Measurements from ENCODE around the gene WDR36.

WDR36 gene

DNA sequence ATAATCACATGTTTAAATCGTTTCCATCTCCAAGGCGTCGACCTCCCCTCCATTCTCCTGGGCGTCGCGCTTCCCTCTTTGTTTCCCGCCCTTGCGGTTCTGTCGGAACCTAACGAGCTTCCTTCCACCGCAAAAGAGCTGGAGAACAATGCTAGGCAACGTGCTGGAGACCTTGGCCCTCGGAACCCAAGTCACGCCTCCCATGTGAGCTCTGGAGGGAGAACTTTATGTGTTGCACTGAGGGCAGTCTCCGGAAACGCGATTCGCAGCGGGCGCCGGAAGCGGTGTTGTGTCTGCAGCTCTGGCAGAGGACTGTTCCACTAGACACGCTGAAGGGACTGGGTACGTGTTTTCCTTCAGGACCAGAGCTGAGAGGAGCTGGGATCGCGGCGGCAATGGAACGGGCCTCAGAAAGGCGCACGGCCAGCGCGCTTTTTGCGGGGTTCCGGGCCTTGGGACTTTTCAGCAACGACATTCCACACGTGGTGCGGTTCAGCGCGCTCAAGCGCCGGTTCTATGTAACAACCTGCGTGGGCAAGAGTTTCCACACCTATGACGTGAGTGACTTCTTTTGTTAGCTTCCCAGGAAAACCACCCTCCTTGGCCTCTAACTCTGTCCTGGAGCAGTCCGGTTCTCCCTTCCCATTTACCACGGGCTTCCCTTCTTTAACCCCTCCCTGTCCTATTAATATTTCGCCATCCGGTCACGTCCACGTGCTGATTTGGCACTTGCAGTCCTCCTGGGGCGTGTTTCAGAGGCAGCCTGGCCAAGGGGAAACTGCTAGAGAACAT is at the start of gene WDR36:
WDR36 (plus strand) TSS at position 287 of the 792 bp plus-strand sequence; CDS start at position 396, 109 bp downstream.
- H3K36me3 ChIP-seq (ENCODE audit: insufficient read depth, low read depth, low read length) = peaks cover 25% of the 10 kb centered on the region
- peaks cover 11% of the 10 kb centered on the region; the same call in 1 of the 2 replicates for H3K9me3 ChIP-seq (ENCODE audit: insufficient read depth, low read depth, low read length)
- peaks cover 8% of the 10 kb centered on the region for H3K4me1 ChIP-seq (ENCODE audit: insufficient read depth, low read length)
- H3K27ac ChIP-seq (ENCODE audit: low read length) = peak within 1 kb of the TSS; percentile 60
- peak within 1 kb of the TSS; percentile 90 for H3K9ac ChIP-seq (ENCODE audit: low read depth, low read length)
- H3K4me3 ChIP-seq (ENCODE audit: low read length) = peak within 1 kb of the TSS; percentile 92
- peaks cover 11% of the 10 kb centered on the region; the same call in 1 of the 2 replicates for H3K27me3 ChIP-seq (ENCODE audit: insufficient read depth, low read length)

DNA sequence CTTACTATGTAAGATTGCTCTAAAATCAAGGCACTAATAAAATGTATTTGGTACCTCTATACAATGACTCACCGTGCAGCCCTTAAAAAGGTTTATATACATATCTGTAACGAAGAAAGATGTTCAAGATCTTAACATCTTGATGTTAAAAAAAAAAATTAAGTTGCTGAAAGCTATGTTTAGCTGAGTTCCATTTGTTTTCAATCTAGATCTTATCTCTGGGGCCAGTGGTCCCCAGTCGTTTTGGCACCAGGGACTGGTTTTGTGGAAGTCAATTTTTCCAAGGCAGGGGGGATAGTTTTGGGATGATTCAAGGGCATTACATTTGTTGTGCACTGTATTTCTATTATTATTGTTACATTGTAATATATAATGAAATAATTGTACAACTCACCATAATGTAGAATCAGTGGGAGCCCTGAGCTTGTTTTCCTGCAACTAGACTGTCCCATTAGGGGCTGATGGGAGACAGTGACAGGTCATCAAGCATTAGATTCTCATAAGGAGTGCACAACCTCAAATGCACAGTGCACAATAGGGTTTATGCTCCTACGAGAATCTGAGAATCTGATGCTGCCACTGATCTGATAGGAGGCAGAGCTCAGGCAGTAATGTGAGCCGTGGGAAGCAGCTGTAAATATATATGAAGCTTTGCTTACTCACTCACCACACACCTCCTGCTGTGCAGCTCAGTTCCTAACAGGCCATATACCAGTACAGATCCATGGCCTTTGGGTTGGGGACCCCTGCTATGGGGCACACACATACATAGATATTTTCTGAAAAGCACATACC is 48.2 kb upstream of the WDR36 start:
- H3K36me3 ChIP-seq (ENCODE audit: insufficient read depth, low read depth, low read length) = no peaks in the 10 kb centered on the region
- no peak overlapping the region for H3K4me3 ChIP-seq (ENCODE audit: low read length)
- H3K9me3 ChIP-seq (ENCODE audit: insufficient read depth, low read depth, low read length) = no peaks in the 10 kb centered on the region
- no peaks in the 10 kb centered on the region; the same call in 1 of the 2 replicates for H3K4me1 ChIP-seq (ENCODE audit: insufficient read depth, low read length)
- H3K27ac ChIP-seq (ENCODE audit: low read length) = no peak overlapping the region
- no peak overlapping the region for H3K9ac ChIP-seq (ENCODE audit: low read depth, low read length)
- H3K27me3 ChIP-seq (ENCODE audit: insufficient read depth, low read length) = no peaks in the 10 kb centered on the region

DNA sequence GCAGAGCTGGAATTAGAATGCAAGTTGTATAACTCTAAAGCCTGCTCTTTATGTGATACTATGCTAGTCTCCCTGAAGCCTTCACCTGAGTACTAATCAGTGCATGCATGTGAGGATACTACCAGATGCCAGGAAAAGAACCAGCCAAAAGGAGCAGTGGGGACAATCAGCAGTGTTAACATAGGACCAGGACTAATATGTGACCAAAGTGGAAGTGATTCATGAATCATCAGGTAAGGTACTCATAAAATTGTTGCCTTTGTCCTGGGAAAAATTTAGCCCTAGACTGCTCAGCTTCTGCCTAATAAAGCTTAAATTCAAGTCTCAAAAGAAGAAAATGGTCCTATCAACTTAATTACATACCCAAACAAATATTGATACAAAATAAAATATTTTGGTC is 34.1 kb upstream of the WDR36 start:
- Histone ChIP-seq H3K27ac (ENCODE audit: low read length) (no peak overlapping the region), H3K4me1 (ENCODE audit: insufficient read depth, low read length) (no peaks in the 10 kb centered on the region), H3K4me3 (ENCODE audit: low read length) (no peak overlapping the region), H3K27me3 (ENCODE audit: insufficient read depth, low read length) (no peaks in the 10 kb centered on the region), H3K9ac (ENCODE audit: low read depth, low read length) (no peak overlapping the region), H3K9me3 (ENCODE audit: insufficient read depth, low read depth, low read length) (no peaks in the 10 kb centered on the region), H3K36me3 (ENCODE audit: insufficient read depth, low read depth, low read length) (no peaks in the 10 kb centered on the region)

DNA sequence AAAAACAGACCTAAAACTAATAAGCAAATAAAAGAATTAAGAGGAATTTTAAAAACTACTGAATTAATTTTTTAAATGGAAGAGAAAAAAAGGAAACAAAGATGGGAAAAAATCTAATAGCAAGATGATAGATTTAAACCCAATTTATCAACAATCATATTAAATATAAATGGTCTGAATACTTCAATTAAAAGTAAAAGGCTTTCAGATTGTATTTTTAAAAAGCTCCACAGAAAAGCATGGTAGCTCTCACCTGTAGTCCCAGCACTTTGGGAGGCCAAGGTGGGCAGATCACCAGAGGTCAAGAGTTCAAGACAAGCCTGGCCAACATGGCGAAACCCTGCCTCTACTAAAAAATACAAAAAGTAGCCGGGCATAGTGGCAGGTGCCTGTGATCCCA is 32.0 kb upstream of the WDR36 start:
- no peak overlapping the region for H3K9ac ChIP-seq (ENCODE audit: low read depth, low read length)
- no peaks in the 10 kb centered on the region for H3K36me3 ChIP-seq (ENCODE audit: insufficient read depth, low read depth, low read length)
- H3K27me3 ChIP-seq (ENCODE audit: insufficient read depth, low read length) = no peaks in the 10 kb centered on the region
- H3K4me3 ChIP-seq (ENCODE audit: low read length) = no peak overlapping the region
- H3K4me1 ChIP-seq (ENCODE audit: insufficient read depth, low read length) = no peaks in the 10 kb centered on the region
- H3K9me3 ChIP-seq (ENCODE audit: insufficient read depth, low read depth, low read length) = no peaks in the 10 kb centered on the region
- no peak overlapping the region for H3K27ac ChIP-seq (ENCODE audit: low read length)

DNA sequence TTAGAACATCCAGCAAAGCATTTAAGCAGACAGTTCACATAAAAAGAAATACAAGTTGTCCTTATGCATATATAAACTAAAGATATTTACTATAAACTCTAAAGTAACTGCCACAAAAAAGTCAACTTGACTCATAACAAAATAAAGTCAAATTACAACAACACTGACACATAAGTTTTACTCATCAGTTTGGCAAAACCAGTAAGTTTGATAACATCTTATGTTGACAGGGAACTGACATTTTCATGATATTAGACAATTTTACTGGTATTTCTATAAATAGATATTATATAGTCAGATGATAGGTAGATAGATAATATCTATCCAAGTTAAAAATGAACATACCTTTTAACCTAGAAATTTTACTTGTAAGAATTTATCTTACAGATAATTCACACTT is 30.5 kb upstream of the WDR36 start:
- H3K9me3 ChIP-seq (ENCODE audit: insufficient read depth, low read depth, low read length) = no peaks in the 10 kb centered on the region
- no peak overlapping the region for H3K4me3 ChIP-seq (ENCODE audit: low read length)
- no peak overlapping the region for H3K27ac ChIP-seq (ENCODE audit: low read length)
- H3K9ac ChIP-seq (ENCODE audit: low read depth, low read length) = no peak overlapping the region
- no peaks in the 10 kb centered on the region for H3K27me3 ChIP-seq (ENCODE audit: insufficient read depth, low read length)
- no peaks in the 10 kb centered on the region for H3K4me1 ChIP-seq (ENCODE audit: insufficient read depth, low read length)
- no peaks in the 10 kb centered on the region for H3K36me3 ChIP-seq (ENCODE audit: insufficient read depth, low read depth, low read length)

DNA sequence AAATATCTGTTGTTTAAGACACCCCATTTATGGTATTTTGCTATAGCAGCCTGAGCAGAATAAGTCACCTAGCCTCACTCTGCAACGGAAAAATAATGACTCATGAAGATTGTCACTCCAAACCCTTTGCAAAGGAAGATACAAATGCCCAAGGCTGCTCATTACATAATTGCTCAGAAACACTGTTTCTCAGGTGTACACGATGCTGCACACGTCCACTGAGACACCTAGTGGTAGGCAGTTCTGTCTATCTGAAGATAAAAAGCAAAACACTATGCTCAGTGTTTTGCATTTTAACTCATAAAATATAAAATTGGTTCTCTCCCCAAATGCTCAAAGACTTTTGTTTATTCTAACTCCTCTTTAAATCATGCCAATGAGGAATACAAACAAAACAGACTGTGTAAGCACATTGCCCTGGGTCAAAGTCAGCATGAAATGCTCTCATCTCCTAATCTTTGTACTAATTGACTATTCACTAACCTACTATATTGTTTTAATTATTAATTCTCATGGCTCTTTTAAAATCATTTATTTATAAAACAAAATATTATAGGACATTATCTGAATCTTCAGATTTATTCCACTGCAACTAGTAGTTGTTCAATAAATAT is 28.3 kb upstream of the WDR36 start:
- H3K4me3 ChIP-seq (ENCODE audit: low read length) = no peak overlapping the region
- peaks cover 16% of the 10 kb centered on the region for H3K27me3 ChIP-seq (ENCODE audit: insufficient read depth, low read length)
- H3K36me3 ChIP-seq (ENCODE audit: insufficient read depth, low read depth, low read length) = no peaks in the 10 kb centered on the region
- H3K9me3 ChIP-seq (ENCODE audit: insufficient read depth, low read depth, low read length) = no peaks in the 10 kb centered on the region
- H3K27ac ChIP-seq (ENCODE audit: low read length) = no peak overlapping the region
- H3K4me1 ChIP-seq (ENCODE audit: insufficient read depth, low read length) = no peaks in the 10 kb centered on the region
- H3K9ac ChIP-seq (ENCODE audit: low read depth, low read length) = no peak overlapping the region

DNA sequence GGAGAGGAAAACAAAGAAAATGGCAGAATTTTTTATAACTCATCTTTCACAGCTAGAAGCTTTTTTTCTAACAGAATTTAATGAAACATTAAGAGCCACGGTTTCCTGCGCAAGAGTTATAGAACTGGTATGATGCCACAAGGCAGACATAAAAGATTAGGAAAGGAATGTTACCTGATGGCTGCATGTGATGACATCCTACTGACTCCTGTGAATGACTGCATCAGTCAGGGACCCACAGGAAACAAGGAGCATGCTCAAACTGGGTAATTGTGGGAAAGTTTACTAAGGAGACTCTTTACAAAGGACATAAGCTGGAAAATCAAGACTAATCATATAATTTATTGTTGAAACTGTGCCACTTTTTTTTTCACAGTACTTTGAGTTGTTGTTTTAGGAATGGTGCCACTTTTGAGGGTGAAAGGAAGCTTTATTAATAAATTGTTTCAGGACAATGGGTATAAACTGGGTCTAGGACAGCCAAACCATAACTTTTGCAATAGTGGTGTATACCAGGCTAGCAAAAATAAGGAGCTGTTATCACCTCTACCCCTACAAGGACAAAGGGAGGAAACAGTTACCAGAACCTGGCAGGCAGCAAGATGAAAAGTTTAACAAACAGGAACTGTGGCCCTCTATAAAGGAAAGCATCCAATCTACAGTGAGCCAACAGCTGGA is 25.7 kb upstream of the WDR36 start:
- Histone ChIP-seq H3K9ac (ENCODE audit: low read depth, low read length) (no peak overlapping the region), H3K27me3 (ENCODE audit: insufficient read depth, low read length) (peaks cover 42% of the 10 kb centered on the region), H3K36me3 (ENCODE audit: insufficient read depth, low read depth, low read length) (no peaks in the 10 kb centered on the region), H3K4me3 (ENCODE audit: low read length) (no peak overlapping the region), H3K4me1 (ENCODE audit: insufficient read depth, low read length) (0 out of 2 replicates have a peak, but pooled peaks cover 6% of the 10 kb centered on the region), H3K27ac (ENCODE audit: low read length) (no peak overlapping the region), H3K9me3 (ENCODE audit: insufficient read depth, low read depth, low read length) (no peaks in the 10 kb centered on the region)

DNA sequence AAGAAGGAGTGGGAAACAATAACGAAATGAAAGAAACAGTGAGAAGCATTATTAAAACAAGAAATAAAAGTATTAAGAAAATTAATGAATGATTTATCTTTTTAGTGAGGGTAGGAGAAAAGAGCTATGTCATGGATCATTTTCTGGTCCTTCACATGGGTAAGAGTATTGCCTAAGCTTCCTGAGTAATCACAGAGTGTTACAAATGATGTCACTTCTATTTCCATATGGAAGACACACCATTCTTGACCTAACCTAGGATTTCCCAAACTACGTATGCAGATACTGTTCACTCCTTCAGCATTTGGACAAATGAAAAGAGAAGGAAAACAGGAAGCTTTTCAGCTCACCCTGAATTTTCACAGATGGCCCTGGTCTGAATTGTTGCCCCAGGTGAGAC is 23.9 kb upstream of the WDR36 start:
- Histone ChIP-seq H3K27ac (ENCODE audit: low read length) (no peak overlapping the region), H3K4me3 (ENCODE audit: low read length) (no peak overlapping the region), H3K9me3 (ENCODE audit: insufficient read depth, low read depth, low read length) (no peaks in the 10 kb centered on the region), H3K9ac (ENCODE audit: low read depth, low read length) (no peak overlapping the region), H3K36me3 (ENCODE audit: insufficient read depth, low read depth, low read length) (no peaks in the 10 kb centered on the region), H3K27me3 (ENCODE audit: insufficient read depth, low read length) (peaks cover 60% of the 10 kb centered on the region), H3K4me1 (ENCODE audit: insufficient read depth, low read length) (0 out of 2 replicates have a peak, but pooled peaks cover 6% of the 10 kb centered on the region)

DNA sequence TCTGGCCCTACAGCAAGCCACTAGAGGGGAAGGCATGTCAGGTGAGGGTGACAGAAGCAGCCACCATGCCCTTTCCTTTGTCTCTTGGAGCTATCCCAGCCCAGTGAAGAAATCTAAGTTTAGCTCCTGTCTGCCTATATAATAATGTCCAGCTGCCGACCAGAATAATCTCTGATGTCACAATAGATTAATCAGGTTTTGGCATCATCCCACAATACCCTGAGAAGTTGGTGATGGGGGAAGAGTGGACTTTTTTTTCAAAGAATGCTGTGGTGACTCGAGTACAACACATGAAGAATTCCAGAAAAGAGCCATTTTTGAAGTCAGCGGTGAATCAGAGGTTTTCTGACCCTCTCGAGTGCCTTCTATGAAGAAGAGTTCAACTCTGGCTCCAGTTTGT is 22.3 kb upstream of the WDR36 start:
- Histone ChIP-seq H3K27ac (ENCODE audit: low read length) (no peak overlapping the region), H3K9me3 (ENCODE audit: insufficient read depth, low read depth, low read length) (no peaks in the 10 kb centered on the region), H3K4me3 (ENCODE audit: low read length) (peak overlapping the region; percentile 75; the same call in 1 of the 2 replicates), H3K36me3 (ENCODE audit: insufficient read depth, low read depth, low read length) (no peaks in the 10 kb centered on the region), H3K4me1 (ENCODE audit: insufficient read depth, low read length) (0 out of 2 replicates have a peak, but pooled peaks cover 6% of the 10 kb centered on the region), H3K9ac (ENCODE audit: low read depth, low read length) (no peak overlapping the region), H3K27me3 (ENCODE audit: insufficient read depth, low read length) (peaks cover 76% of the 10 kb centered on the region)

DNA sequence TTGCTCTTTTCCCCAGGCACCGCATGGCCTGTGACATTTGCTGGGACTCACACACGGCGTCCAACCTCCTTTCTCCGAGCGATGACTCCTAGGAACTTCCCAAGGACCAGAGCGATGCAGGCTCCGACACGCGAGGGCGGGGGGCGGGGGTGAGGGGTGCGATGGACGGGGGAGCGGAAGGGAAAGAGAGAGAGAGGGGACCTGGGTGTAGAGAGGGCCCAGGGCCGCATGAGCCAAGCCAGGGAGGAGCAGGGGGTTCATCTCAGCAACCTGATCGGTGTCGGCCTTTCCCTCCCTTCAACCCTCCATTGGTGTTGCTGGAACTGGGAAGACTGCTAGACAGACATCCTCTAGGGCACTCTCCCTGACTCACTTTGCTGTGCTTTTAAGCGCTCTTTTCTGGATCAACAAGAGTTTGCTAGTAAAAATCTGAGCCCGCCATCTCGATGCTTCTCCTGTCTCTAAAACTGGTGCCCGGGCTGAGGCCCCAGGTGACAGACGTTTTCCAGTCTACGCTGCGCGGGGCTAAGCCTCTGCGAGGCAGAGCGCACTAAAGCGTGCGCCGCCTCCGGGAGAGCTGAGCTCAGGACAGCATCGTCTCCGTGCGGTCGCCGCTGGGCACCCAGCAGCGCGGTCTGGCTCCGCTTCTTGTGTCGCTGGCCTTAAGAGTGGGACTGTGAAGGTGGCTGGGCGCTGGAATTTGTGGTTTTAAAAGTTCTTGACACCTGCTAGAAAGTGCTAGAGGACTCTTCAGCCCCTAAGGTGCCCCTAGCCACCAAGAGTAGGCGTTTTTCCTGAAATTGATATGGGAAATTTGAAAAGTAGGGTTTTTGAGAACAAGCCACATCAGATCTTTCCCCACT is 21.6 kb upstream of the WDR36 start:
- Histone ChIP-seq H3K4me1 (ENCODE audit: insufficient read depth, low read length) (0 out of 2 replicates have a peak, but pooled peaks cover 6% of the 10 kb centered on the region), H3K36me3 (ENCODE audit: insufficient read depth, low read depth, low read length) (no peaks in the 10 kb centered on the region), H3K9me3 (ENCODE audit: insufficient read depth, low read depth, low read length) (no peaks in the 10 kb centered on the region), H3K9ac (ENCODE audit: low read depth, low read length) (peak overlapping the region; percentile 51; the same call in 1 of the 2 replicates), H3K27me3 (ENCODE audit: insufficient read depth, low read length) (peaks cover 83% of the 10 kb centered on the region), H3K27ac (ENCODE audit: low read length) (no peak overlapping the region), H3K4me3 (ENCODE audit: low read length) (peak overlapping the region; percentile 75)
